ENCODE measurements around the gene PLA2G4A.

Gene PLA2G4A

GRCh38 chr1:186828611-186829454, at the start of gene PLA2G4A:
Gene PLA2G4A, plus strand, starts transcription at chr1:186828949. Its CDS starts 25,406 bp downstream, at chr1:186854355.
- DNase-seq: no peak

- no peak for DNase-seq
These were observed 48.7 kb upstream of the PLA2G4A start for GRCh38 chr1:186780076-186780475.

DNA sequence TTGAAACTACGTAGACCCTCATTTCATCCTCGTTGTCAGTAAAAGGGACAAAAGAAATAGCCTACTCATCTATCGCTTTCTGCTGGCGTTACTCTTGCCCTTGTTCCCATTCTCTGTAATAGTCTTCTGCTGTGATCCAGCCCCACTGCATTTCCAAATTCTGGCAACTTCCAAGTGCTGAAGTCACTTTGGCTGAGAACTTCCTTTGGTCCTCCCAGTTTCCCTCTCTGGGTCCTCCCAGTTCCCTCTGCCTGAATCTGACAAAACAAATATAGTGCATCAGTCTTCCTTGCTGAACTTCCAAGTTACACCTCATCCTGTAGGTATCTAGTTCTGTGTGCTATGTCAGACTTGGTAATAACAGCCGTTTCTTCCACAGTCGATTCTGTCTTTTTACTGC, 47.0 kb upstream of the PLA2G4A start:
- DNase-seq: no peak

DNA sequence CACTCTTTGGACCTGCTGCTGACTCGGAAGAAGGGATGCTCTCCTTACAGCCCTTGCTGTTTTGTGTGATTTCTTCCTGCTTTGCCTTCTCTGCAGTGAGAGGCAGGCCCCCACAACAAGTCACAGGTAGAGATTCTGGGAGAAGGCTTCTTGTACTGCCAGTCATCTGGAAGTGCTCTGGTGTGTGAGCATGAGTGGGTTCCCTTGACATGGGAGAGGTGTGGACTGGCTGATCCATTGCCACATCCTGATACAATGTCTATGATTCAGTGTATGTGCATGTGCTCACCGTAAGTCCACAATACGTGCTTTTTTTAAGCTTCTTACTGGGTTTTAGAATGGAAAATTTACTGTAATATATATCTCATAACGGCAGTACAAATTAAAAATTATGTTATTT, 46.0 kb upstream of the PLA2G4A start:
- DNase-seq: no peak

GRCh38 chr1:186783193-186783592, 45.6 kb upstream of the PLA2G4A start:
- no peak for DNase-seq

DNA sequence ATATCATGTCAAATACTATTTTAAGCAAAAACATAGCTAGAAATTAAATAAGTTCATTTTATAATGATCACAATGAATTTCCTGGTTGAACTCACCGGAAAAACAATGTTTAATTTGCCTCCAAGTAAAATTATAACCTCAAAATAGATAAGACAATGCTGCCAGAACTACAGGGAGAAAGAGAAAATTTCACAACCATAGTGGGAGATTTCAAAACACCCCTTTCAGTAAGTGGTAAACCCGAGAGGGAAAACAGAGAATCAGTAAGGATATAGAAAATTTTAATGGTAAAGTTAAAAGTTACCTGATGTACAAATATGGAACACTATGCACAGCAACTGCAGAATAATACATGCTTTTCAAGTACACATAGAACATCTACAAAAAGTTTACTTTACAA, 43.2 kb upstream of the PLA2G4A start:
- DNase-seq: no peak

- DNase-seq: no peak
These were observed 38.6 kb upstream of the PLA2G4A start for GRCh38 chr1:186790101-186790500.

DNA sequence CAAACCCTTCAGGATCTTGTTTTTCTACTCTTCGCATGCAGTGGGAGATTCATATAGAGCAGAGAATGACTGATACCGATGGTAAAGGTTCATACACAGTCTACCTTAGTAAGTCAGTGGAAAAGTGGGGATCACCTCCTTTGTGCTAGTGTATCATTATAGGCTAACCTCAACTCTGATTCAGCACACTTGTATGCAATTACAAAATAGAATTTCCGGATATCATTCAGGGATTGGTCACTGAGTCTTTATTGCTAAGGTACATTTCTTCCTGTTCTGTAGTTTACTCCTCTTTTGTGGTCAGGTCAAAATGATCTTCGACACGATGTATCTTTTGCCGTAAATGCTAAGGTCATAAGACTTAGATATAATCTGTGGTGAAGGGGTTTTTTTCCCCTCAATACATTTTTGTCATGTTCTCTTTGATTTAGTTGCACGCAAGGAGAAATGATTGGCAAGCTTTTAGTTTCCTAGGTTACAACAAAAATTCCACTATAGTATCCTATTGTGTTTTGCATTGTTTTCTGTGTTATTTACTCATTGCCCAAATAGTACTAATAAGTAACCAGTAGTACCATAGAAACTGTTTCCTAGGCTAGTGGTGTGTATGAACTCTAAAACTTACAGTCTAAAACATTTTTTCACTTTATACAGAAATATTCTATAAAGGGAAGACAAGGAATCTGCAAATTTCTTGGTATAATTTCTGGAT, 35.7 kb upstream of the PLA2G4A start:
- no peak for DNase-seq

GRCh38 chr1:186793582-186793927, 35.2 kb upstream of the PLA2G4A start:
- no peak for DNase-seq

DNA sequence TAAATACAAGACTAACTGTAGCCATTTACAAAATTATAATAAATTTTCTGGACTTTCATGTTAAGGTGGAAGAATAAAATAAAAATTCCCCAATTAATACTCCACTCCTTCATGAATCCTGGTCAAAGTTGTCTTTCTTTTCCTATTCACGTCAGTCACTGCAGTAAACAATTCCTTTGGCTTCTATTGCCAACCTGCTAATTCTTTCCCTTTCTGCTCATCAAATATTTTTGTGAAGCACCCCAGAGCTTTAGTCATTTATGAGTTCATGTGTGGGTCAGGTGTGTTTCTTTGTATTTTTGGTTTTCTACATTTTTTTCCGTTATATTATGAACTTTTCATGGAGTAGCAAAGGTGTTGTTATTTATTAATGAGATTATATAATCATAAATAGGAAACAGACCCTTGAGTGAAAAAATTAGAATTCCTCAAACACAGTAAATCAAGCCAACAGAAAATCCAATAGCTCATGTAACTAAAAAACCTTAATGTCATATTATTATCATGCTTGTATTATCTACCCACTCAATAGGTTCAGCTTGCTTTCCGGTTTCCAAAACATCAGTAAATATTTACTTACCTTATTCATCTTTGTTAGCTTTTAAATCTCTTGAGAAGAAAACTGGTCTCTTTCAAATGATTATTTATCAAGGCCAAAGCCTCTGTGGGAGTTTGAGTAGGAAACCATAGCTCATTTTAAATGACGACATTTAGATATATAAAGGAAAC, 29.6 kb upstream of the PLA2G4A start:
- DNase-seq: no peak

DNA sequence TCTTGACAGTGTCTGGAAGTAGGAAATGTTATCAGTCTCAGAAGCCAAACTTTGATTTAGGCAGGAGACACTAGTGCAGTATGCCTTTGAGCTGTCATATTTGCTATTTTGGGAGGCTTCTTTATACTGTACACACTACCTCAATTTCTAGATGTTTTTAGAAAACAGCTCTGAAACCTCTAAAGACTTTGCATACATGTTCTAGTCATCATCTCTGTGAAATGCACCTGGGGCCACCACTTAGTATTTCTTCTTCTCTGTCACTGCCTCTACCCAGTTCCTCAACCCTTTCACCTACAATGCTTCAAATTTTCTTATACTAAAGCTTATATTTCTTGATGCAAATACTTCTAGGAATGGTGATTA, 29.1 kb upstream of the PLA2G4A start:
- DNase-seq: no peak

GRCh38 chr1:186802388-186802787, 26.4 kb upstream of the PLA2G4A start:
- no peak for DNase-seq

DNA sequence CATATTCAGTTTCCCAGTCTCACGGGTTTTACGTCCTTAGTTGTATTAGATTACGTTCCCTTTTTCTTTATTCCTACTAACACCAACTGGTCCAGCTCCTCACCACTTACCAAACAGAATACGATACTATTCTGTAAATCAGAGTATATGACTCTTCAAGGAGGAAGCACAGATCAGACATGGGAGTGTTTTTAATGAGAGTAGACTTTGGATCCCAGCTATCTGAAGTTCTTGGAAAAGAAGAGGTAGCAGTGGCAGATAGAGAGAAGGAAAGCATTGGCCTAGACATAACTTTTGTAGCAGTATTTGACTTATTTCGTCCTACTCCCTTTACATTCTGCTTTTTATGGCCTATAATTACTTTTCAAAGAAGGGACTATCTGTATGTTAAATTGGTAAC, 24.1 kb upstream of the PLA2G4A start:
- no peak for DNase-seq

- no peak for DNase-seq
These were observed 22.3 kb upstream of the PLA2G4A start for GRCh38 chr1:186806477-186806876.

DNA sequence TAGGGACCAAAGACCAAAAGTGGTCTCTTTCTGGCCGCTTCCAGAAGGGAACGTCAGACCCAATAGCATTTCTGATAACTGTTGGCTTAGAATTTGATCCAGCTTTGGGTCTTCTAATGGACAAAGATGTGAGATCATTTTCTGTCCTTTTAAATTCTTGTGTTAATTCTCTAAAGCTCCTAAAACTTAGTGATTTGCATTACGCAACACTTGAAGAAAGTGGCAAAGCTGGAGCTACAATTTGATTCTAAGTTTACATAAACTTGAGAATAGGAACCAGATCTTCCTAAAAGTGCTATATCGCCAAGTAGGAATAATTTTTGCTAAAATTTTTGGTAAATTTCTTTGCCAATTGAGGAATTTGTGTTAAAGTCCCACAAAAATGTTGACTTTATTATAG, 21.6 kb upstream of the PLA2G4A start:
- DNase-seq: no peak

DNA sequence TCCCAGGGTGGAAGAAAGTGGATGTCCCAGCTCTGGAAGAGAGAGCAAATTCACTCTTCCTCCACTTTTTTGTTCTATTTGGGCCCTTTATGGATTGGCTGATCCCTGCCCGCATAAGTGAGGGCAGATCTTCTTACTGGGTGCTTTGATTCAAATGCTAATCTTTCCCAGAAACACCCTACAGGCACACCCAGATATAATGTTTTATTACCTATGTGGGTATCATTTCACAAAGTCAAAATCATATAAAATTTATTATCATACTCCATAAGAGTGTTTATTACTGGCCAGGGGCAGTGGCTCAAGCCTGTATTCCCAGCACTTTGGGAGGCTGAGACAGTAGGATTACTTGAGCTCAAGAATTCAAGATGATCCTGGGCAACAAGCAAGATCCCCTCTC, 16.9 kb upstream of the PLA2G4A start:
- no peak for DNase-seq

DNA sequence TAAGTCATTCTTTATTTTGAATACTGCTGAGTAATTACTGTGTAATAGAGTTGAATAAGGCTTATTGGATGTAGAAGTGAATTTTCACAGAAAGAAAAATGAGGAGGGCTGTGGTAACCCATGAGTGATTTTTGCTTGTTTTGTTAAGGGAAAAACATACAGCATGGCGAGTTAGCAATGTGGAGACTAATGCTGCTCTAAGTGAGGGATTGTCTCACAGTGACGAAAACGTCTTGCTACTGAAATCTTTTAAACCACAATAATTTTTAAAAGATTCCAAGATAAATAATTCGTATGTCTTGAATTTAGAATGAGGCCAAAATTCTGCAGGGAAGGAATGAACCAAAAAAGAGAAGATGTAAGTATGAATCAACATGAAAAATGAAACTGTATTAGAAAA, 16.2 kb upstream of the PLA2G4A start:
- DNase-seq: no peak

DNA sequence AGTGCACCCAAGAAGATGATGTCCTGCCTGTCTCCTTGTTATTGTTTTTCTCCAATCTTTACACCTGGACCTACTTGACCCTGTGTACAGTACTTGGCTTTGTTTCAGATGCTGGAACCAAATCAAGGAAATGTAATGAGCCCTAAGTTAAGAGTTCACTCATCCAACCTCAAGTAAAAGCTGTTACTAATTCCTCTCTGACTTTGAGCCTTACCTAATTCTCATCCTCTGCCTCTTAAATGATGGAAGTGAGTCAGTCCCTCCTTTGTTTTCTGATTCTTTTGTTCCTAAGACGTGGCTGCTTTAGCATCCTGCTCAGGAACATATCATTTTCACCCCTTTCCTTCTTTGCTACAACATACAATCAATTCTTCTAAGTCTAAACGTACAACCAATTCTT, 15.3 kb upstream of the PLA2G4A start:
- no peak for DNase-seq

DNA sequence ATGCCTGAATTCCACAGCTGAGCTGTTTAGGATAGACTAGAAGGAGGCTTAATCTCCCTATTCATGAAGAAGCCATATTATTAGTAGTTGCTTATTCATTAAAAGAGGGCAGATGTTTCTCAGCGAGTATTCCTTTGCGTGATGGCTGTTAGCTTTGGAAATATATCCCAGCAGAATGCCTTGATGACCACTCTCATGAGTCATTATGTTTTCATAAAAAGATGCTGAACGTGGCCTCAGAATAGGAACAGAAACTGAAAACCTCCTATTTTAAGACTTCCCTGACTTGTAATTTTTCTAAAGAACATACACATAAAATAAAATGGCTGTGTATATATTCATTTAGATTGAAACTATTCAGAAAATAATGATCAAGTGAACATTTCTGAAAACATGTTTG, 9.6 kb upstream of the PLA2G4A start:
- DNase-seq: no peak

GRCh38 chr1:186819563-186819962, 9.2 kb upstream of the PLA2G4A start:
- DNase-seq: no peak

GRCh38 chr1:186829686-186830587, 1.2 kb downstream of the PLA2G4A start:
- no peak for DNase-seq

- DNase-seq: no peak
These were observed 2.4 kb downstream of the PLA2G4A start for GRCh38 chr1:186831168-186831567.

DNA sequence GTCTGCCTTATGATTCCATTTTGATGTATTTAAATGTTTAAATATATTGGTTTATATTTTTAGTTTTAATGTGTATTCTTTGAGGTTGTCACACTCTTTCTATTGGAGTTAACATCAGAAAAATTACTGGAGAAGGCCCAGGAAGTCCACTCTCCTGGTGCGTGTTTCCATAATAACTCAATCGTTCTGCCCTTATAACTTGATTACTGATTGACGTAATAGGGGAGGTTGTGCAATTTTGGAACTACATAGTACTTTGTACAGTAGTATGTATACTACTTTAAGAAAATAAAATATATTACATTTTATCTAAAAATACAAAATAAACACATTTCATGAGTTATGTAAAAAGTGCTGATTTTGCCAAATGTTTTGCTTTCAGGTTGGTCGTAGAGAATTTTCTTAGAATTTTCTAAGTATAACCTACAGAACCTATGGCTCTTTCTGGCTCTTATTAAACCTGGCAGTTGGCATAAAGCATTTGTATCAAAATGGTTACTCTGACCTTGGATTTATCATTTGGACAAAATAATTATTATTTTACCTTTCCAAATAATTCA, 5.7 kb downstream of the PLA2G4A start:
- no peak for DNase-seq
